GM18502 (cell line): Measurements from ENCODE around the gene SORCS1.

Experiments
- ATAC-seq: cut with Tn5 transposase; IDR thresholded peaks from one replicate; pipeline ENCODE4 v1.9.1; 2021; ENCODE audit warnings: mild to moderate bottlenecking; ENCODE audit not compliant: unreplicated experiment, poor library complexity

Gene SORCS1

DNA sequence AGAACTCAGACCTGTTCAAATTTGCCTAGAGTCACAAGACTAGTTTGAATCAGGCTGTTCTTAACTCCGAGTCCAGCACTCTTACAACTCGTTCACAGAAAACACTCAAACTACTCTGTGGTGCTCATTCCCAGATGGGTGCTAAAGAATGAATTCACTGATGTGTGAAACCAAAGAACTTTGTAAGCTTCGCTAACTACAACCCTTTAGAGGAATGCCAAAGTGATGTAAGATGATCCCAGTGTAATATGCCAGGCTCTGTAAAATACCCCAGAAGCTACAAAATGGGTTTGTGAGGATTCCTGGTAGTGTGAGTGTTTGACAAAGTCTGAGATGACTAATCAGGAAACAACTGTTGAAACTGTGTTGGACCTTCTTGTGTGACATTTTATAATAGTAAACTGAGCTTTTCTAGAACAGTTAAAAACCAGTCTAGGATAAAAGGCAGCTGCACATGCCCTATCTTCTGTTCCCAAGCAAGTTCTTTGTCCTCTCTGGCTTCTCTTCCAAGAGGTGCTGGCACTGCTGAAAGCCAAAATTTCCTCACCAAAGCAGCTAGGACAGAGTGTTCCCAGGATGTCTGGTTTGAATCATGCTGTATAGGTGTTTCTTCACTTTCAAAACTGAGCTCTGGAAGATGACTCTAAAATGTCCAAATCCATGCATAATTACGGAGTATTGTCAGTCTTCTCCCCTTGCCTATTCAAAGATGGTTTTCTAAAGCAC is 527.6 kb downstream of the SORCS1 start:
- no peak for ATAC-seq

DNA sequence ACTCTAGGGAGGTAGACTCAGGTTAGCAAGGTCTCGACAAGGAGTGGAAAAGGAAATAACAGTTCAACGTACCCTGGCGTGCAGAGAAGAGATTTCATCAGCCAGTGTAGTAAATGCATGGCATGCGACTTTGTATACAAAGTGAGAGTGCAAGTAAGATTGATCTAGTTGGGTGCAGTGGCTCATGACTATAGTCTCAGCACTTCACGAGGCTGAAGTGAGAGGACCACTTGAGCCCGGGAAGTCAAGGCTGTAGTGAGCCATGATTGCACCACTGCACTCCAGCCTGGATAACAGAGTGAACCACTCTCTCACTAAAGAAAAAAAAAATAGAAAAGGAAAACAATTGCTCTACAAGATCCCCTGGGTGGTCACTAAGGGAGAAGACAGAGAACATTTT is 528.6 kb downstream of the SORCS1 start:
- ATAC-seq = no peak

DNA sequence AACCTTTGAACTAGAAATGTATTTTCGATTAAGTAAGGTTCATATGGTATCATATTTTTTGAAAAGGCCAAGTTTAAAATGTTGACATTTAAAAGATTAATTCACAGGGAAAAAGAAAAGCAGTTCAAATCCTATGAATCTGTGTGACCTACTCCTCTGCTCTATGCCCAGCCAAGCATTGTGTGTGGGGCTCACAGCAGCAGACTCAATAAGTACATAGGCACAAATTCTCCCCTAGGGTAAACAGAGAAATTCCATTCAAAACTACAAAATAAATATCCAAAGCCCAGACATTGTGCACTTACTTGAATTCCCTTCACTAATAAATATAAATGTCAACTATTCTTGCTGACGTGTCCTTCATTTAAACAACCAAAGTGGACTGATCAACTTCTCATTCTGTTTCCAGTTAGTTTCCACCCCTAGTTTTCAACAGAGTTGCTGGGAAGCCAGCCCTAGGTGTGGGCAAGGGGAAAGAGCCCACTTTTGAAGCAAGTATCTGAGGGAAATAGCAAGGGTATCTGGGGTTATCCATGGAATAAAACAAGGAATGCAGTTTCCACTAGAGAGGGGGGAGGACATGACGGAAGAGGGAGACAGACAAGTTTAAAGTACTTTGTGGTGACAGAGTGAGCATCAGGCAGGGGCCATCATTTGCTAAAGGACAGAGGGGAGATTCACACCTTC is 533.3 kb downstream of the SORCS1 start:
- ATAC-seq = no peak

DNA sequence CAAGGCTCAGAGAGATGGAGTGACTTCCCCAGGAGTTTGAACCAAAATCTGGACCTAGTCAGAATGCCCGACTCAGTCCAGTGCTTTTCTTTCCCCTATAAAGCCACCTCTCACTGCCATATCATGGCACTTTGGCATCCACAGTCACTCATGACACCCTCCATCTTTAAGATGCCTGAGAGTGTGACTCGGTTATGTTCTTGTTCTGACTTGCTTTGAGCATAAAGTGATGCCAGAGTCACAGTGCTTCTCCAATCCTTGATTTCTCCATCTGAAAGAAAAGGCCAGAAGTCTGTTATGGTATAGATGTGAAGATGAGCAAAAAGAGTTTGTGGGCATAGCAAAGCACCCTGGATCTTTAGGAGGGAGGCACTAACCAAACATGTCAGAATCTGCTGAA is 538.1 kb downstream of the SORCS1 start:
- no peak for ATAC-seq

DNA sequence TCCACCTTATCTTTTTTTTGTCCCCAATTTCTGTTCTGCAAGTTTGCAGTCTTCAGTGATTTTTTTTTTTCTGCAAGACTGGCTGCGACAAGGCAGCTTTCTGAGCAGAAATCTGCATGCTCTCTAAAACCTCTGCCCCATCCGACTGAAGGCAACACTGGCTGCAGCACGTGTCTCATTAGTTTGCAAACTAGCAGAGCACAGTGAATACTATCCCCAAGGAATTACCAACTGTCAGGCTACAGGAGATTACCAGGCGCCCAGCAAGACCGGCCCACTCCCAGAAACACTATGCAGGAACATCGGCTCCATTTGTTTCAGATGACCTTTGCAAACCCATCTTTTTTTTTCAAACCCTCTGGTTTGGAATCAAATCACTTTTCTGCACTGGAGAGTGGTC is 538.8 kb downstream of the SORCS1 start:
- ATAC-seq = no peak

GRCh38 chr10:106619346-106619745 is 545.2 kb downstream of the SORCS1 start:
- ATAC-seq = no peak

DNA sequence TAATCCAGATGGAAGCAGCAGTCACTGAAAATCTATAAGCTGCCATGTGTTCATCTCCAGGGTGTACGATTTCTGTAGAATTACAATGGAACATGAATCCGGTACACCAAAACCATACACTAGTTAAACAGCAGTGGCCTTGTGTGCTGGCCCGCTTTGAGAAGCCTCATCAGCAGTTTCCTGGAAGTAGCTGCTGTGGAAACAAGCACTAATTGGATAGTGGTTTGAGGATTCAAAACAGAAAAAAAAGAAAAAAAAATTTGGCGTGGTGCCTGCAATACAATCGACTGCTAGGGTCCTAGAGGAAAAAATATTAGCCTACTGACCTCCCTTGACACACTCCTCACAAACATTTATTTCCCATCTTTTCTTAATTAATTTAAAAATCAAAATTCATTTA is 545.9 kb downstream of the SORCS1 start:
- no peak for ATAC-seq

- ATAC-seq = no peak
Measured at GRCh38 chr10:106615081-106615480, 549.4 kb downstream of the SORCS1 start.

GRCh38 chr10:106614293-106614692 is 550.2 kb downstream of the SORCS1 start:
- no peak for ATAC-seq

DNA sequence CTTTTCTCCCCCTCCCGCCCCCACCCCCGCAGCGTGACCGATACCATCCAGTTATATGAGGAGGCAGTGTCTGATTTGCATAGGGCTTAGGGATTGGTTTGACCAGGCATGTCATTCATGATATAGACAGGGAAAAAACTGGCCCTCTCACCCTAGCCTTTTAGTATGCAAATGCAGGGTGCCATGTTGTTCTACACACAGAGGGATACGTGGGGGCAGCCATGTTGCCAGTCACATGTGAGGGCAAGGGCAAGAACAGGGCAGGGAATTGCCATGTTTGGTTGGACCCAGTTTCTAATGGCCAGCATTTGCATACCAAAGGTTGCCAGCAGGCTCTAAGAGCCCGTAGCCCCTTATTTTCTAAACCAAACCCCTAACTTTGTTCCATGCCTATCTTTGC is 552.1 kb downstream of the SORCS1 start:
- no peak for ATAC-seq

DNA sequence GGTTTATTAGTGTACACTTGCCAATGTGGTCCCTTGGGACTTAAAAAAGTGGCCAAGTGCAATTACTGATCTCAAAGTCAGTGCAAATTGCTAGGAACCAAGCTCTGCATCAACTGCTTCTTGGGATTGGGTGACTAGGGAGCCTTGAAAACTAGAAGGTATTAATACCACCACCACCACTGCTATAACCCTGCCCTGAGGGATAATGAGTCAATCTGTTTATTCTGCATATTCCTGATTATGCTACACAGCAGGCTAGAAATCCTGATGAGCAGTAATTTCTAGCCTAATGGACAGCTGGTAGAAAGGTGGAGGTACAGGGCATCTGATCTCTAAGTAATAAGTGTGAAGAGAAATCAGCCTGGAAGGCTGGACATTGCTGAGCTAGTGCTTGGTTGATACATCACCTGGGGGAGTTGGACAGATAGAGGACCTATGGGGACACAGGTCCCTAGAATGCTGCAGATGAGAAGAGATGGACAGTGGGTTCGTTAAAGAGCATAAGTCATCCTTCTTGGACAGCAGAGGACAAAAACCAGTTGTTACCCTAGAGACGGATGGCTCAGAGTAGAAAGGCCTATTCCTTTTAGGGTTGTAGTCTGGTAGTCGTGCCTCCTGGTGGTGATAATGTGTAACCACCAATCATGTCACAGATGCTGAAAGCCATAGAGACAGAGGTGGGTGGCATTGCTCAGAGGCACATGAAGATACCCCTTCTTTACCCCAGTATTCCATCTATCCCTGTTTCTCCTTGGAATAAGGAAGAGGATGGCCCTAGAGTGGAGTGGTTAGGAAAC is 554.8 kb downstream of the SORCS1 start:
- no peak for ATAC-seq

DNA sequence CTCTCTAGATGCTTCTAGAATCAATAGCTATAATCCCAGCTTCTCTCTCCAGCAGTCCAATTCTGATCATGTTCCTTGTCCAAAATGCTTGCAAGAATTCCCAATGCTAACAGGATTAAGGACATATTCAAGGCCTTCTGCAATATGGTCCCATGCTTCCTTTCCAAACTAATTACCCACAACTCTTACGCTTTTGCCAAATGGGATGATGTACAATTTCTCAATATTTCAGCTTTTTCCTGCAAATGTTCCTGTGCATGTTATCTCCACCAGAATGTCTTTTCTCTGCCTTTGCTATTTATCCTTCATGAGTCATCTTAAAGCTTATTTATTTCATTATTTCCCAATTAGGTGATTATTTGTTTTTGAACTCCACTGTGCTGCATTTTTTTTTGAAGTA is 556.4 kb downstream of the SORCS1 start:
- ATAC-seq = no peak

- no peak for ATAC-seq
Measured at GRCh38 chr10:106595281-106595680, 569.2 kb downstream of the SORCS1 start.

DNA sequence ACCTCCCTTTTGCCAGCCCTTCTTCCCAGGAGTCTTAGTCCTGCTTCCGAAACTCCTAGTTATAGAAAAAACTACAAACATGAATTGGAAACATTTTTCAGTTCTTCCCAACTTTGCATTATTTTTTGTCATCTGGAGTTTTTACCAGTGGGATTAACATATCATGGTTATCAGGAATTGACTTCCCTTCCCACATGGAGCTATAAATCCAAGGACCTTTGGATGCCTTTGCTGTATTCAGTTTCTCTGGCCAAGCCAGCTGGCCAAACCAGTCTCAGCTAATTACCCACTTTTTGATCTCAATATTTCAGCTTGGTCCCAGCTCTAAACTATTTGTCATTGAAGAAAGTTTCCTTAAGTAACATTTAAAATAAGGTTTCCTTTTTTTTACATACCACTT is 570.6 kb downstream of the SORCS1 start:
- ATAC-seq = no peak

- ATAC-seq = no peak
Measured at GRCh38 chr10:106592396-106592795, 572.1 kb downstream of the SORCS1 start.

DNA sequence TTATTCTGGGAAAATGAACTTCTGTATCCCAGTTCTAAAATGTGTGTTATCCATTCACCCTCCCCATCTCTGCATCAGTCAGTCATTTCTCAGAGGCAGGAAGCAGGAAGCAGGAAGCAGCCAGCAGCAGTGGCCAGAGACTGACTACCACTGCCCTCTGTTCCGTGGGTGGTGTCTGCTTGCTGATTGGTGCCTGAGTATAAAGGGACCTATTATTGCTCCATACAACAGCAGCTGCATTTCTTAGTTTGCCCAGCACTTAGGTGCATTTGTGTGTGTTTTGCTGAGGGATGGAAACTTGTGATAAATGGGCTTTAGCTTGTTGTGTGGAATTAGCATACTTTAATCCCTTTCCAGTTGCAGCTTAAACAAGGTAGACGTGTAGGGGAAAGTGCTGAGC is 582.2 kb downstream of the SORCS1 start:
- ATAC-seq = no peak

GRCh38 chr10:106577756-106578155 is 586.8 kb downstream of the SORCS1 start:
- no peak for ATAC-seq

- ATAC-seq = no peak
Measured at GRCh38 chr10:106577266-106577665, 587.2 kb downstream of the SORCS1 start.

GRCh38 chr10:106576534-106576933 is 588.0 kb downstream of the SORCS1 start:
- no peak for ATAC-seq

DNA sequence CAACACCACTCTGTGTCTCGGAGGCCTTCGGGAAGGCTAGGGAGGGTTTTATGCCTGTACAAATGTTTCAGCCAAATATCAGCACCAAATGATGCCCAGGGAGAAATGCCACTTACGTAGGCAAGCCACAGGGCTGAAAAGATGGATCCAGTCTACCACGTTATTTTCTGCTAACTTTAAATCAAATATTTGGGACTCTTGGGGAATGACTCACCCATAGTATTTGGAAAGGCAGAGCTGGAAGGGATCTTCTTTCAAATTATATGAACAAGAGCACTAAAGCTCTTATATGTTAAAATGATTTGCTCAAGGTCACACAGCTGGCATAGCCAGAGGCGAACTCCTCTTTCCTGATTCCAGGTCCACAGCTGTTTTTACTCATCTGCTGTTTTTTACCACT is 591.4 kb downstream of the SORCS1 start:
- no peak for ATAC-seq

DNA sequence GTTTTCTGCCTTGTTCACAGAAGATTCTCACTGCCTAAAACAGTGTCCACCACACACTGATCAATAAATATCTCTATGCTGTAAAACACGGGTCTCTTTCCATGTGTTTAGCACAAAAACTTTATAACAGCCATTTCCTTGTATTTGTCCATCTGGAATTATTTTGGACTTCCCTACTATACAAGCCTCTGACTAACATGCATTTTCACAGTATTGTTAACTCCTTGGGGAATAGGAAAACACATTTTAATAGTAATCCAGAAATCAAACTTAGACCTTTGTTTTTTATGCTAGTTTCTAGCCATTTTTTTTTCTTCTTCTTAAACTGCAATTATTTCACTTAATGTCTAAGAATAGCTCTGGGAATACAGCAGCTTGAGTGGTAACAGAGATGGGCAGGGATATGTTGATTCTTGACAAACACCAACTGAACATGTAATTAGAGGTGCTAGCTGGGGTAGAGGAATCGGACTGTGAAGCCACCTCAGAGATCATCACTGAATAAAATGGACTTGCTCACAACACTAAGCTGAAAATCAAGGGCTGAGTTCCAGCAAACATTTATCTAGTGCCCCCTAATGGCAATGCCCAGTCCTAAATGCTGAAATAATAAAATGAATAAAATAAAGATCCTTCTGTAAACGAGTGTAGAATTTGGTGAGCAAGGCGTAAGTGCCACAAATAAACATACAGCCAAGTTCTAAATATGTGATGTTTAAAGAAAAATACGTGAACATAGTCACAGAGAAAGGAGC is 593.1 kb downstream of the SORCS1 start:
- ATAC-seq = no peak
